Measurements from ENCODE around the gene NDUFA11. TPM values are rescaled to one million over a fixed set of nuclear protein-coding genes. Genes with fewer than 3 reads are reported as not detected.
"Not testable (repeated sequence)": the region's sequence is repeated elsewhere in the genome, so short reads cannot be mapped to it uniquely, and the experiment has no call there.

The NDUFA11 gene
- total and polyA plus RNA-seq, 9 donors = 168 to 312 (median 200) TPM

DNA sequence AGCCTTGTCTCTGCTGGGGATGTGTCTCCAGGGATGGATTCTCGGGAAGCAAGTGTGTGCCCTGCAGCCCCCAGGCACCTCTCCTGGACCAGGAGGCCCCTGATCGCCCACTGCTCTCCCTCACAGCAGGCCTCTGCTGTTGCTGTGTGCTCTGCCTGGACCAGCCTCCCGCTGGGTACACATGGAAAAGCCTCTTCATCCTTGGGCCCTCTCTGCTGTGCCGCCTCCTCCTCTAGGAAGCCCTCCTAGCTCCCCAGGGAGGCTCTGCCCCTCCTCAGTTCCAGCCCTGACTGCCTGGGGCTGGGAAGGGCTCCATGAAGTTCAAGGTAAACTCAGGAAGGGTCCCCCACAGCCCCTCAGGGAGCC is 12.0 kb downstream of the NDUFA11 start:
- no peak overlapping the region for H3K4me3 ChIP-seq (ENCODE audit: low read length)
- no peak overlapping the region for H3K27ac ChIP-seq (ENCODE audit: low read length)
- no peak for DNase-seq
- WGBS (ENCODE audit: insufficient coverage) = 46% methylated on average over 4 of the region's 4 CpGs
- peaks cover 38% of the 10 kb centered on the region for H3K4me1 ChIP-seq (ENCODE audit: control insufficient read depth, insufficient read depth, low read length)
- peaks cover 21% of the 10 kb centered on the region for H3K27me3 ChIP-seq (ENCODE audit: control insufficient read depth, insufficient read depth, low read length)
- H3K36me3 ChIP-seq (ENCODE audit: control insufficient read depth, insufficient read depth, low read length) = peaks cover 25% of the 10 kb centered on the region
- no peaks in the 10 kb centered on the region for H3K9me3 ChIP-seq (replicated peaks; ENCODE audit: control insufficient read depth, low read depth, low read length)

GRCh38 chr19:5890099-5890498 is 13.5 kb downstream of the NDUFA11 start:
- Histone ChIP-seq H3K4me3 (ENCODE audit: low read length) (no peak overlapping the region), H3K4me1 (ENCODE audit: control insufficient read depth, insufficient read depth, low read length) (peaks cover 36% of the 10 kb centered on the region), H3K27me3 (ENCODE audit: control insufficient read depth, insufficient read depth, low read length) (peaks cover 21% of the 10 kb centered on the region), H3K9me3 (replicated peaks; ENCODE audit: control insufficient read depth, low read depth, low read length) (no peaks in the 10 kb centered on the region), H3K27ac (ENCODE audit: low read length) (no peak overlapping the region), H3K36me3 (ENCODE audit: control insufficient read depth, insufficient read depth, low read length) (peaks cover 11% of the 10 kb centered on the region)
- no peak for DNase-seq
- 45% methylated on average over 5 of the region's 10 CpGs for WGBS (ENCODE audit: insufficient coverage)

DNA sequence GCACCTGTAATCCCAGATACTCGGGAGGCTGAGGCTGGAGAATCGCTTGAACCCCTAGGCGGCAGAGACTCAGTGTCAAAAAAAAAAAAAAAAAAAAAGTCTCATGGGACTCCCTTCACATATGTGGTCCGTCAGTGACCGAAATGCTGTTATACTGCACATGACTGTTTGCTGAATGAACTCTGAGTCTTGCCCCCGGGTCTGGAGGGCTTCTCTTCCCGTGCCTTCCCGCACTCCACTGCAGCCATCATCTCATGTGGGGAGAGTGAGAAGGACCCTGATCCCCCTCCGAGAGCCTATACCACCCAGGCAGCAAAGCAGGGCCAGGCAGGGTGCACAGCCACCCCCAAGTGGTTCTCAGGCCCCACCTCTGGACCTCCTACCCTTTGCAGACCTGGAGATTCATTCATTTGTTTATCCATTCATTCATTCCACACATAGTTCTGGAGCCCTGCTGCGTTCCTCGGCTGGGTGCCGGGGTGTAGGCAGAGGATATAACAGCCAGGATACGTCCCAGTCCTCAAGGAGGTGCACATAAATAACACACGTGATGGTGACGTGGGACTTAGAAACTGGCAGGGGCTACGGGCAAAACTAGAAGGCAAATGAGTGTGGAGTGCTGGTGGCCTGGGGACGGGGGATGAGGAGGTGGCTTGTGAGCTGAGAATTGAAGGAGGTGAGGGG is 14.2 kb downstream of the NDUFA11 start:
- WGBS (ENCODE audit: insufficient coverage) = 41% methylated on average over 12 of the region's 17 CpGs
- Histone ChIP-seq H3K4me3 (ENCODE audit: low read length) (no peak overlapping the region), H3K27ac (ENCODE audit: low read length) (no peak overlapping the region), H3K4me1 (ENCODE audit: control insufficient read depth, insufficient read depth, low read length) (peaks cover 30% of the 10 kb centered on the region), H3K27me3 (ENCODE audit: control insufficient read depth, insufficient read depth, low read length) (peaks cover 21% of the 10 kb centered on the region), H3K9me3 (replicated peaks; ENCODE audit: control insufficient read depth, low read depth, low read length) (no peaks in the 10 kb centered on the region), H3K36me3 (ENCODE audit: control insufficient read depth, insufficient read depth, low read length) (peaks cover 5% of the 10 kb centered on the region)
- no peak for DNase-seq

DNA sequence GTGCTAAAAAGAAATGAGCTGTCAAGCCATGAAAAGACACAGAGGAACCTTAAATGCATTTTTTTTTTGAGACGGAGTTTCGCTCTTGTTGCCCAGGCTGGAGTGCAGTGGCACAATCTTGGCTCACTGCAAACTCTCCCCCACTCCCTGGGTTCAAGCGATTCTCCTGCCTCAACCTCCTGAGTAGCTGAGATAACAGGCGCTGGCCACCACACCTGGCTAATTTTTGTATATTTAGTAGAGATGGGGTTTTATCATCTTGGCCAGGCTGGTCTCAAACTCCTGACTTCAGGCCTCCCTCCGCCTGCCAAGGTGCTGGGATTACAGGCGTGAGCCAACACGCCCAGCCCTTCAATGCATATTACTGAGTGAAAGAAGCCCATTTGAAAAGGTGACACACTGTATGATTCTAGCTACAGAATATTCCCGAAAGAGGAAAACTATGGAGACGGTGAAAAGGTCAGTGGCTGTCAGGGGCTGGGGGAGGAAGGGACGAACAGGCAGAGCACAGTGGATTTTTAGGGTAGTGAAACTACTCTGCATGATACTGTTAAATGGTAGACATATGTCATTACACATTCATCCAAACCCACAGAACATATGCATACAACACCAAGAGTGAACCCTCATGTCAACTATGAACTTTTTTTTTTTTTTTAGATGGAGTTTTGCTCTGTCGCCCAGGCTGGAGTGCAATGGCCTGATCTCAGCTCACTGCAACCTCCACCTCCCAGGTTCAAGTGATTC is 19.4 kb downstream of the NDUFA11 start:
- H3K27me3 ChIP-seq (ENCODE audit: control insufficient read depth, insufficient read depth, low read length) = peaks cover 13% of the 10 kb centered on the region
- H3K4me3 ChIP-seq (ENCODE audit: low read length); DNase-seq; H3K27ac ChIP-seq (ENCODE audit: low read length); H3K9me3 ChIP-seq (replicated peaks; ENCODE audit: control insufficient read depth, low read depth, low read length); H3K36me3 ChIP-seq (ENCODE audit: control insufficient read depth, insufficient read depth, low read length): not testable (repeated sequence)
- peaks cover 21% of the 10 kb centered on the region for H3K4me1 ChIP-seq (ENCODE audit: control insufficient read depth, insufficient read depth, low read length)
- no CpG with 5 or more reads among the region's 11 CpGs for WGBS (ENCODE audit: insufficient coverage)

DNA sequence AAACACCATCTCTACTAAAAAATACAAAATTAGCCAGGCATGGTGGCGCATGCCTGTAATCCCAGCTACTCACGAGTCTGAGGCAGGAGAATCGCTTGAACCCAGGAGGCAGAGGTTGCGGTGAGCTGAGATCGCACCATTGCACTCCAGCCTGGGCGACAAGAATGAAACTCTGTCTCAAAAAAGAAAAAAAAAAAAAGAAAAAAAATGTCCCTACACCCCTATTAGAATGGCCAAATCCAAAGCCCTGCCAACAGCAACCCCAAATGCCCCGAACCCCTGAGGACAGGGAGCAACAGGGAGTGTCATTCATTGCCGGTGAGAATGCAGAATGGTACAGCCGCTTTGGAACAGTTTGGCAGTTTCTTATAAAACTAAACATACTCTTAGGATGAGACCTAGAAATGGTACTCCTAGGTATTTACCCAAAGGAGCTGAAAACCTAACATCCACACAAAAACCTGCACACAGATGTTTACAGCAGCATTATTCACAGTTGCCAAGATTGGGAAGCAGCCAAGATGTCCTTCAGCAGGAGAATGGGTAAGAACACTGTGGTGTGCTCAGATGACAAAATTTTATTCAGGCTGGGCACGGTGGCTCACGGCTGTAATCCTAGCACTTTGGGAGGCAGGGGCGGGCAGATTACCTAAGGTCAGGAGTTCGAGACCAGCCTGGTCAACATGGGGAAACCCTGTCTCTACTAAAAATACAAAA is 20.3 kb downstream of the NDUFA11 start:
- not testable (repeated sequence) for H3K36me3 ChIP-seq (ENCODE audit: control insufficient read depth, insufficient read depth, low read length); H3K27ac ChIP-seq (ENCODE audit: low read length); H3K9me3 ChIP-seq (replicated peaks; ENCODE audit: control insufficient read depth, low read depth, low read length); H3K4me3 ChIP-seq (ENCODE audit: low read length)
- 0% methylated on average over 1 of the region's 13 CpGs for WGBS (ENCODE audit: insufficient coverage)
- DNase-seq = peak; percentile 29
- Histone ChIP-seq H3K4me1 (ENCODE audit: control insufficient read depth, insufficient read depth, low read length) (peaks cover 26% of the 10 kb centered on the region), H3K27me3 (ENCODE audit: control insufficient read depth, insufficient read depth, low read length) (peaks cover 18% of the 10 kb centered on the region)

DNA sequence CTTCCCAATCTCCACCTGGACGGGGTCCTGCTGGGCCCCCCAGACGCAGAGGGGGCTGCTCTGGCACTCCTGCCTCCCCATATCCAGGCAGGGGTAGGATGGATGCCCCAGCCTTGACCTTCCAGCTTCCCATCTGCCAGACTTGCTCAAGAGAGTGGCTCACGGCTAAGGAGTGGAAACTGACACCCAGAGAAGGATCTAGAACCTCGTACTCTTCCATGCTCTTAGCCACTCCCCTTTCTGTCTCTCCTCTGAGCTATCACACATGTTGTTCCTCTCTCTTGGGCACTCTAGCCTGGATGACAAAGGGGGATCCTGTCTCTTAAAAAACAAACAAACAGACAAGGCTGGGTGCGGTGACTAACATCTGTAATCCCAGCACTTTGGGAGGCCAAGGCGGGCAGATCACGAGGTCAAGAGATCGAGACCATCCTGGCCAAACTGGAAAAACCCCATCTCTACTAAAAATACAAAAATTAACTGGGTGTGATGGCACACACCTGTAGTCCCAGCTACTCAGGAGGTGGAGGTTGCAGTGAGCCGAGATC is 21.1 kb downstream of the NDUFA11 start:
- Histone ChIP-seq H3K4me3 (ENCODE audit: low read length) (no peak overlapping the region), H3K27ac (ENCODE audit: low read length) (no peak overlapping the region), H3K36me3 (ENCODE audit: control insufficient read depth, insufficient read depth, low read length) (no peaks in the 10 kb centered on the region), H3K27me3 (ENCODE audit: control insufficient read depth, insufficient read depth, low read length) (peaks cover 20% of the 10 kb centered on the region), H3K9me3 (replicated peaks; ENCODE audit: control insufficient read depth, low read depth, low read length) (no peaks in the 10 kb centered on the region), H3K4me1 (ENCODE audit: control insufficient read depth, insufficient read depth, low read length) (peaks cover 30% of the 10 kb centered on the region)
- 16% methylated on average over 3 of the region's 9 CpGs for WGBS (ENCODE audit: insufficient coverage)
- DNase-seq = no peak

GRCh38 chr19:5881543-5882299 is 21.9 kb downstream of the NDUFA11 start:
- peaks cover 37% of the 10 kb centered on the region for H3K4me1 ChIP-seq (ENCODE audit: control insufficient read depth, insufficient read depth, low read length)
- no peak overlapping the region for H3K27ac ChIP-seq (ENCODE audit: low read length)
- no peaks in the 10 kb centered on the region for H3K36me3 ChIP-seq (ENCODE audit: control insufficient read depth, insufficient read depth, low read length)
- no peak overlapping the region for H3K4me3 ChIP-seq (ENCODE audit: low read length)
- H3K27me3 ChIP-seq (ENCODE audit: control insufficient read depth, insufficient read depth, low read length) = peaks cover 22% of the 10 kb centered on the region
- 36% methylated on average over 9 of the region's 19 CpGs for WGBS (ENCODE audit: insufficient coverage)
- no peak for DNase-seq
- no peaks in the 10 kb centered on the region for H3K9me3 ChIP-seq (replicated peaks; ENCODE audit: control insufficient read depth, low read depth, low read length)

GRCh38 chr19:5880604-5881078 is 22.9 kb downstream of the NDUFA11 start:
- H3K9me3 ChIP-seq (replicated peaks; ENCODE audit: control insufficient read depth, low read depth, low read length) = no peaks in the 10 kb centered on the region
- 13% methylated on average over 9 of the region's 15 CpGs for WGBS (ENCODE audit: insufficient coverage)
- H3K36me3 ChIP-seq (ENCODE audit: control insufficient read depth, insufficient read depth, low read length) = no peaks in the 10 kb centered on the region
- H3K27ac ChIP-seq (ENCODE audit: low read length) = no peak overlapping the region
- peak; percentile 89 for DNase-seq
- H3K27me3 ChIP-seq (ENCODE audit: control insufficient read depth, insufficient read depth, low read length) = peaks cover 22% of the 10 kb centered on the region
- peaks cover 45% of the 10 kb centered on the region for H3K4me1 ChIP-seq (ENCODE audit: control insufficient read depth, insufficient read depth, low read length)
- H3K4me3 ChIP-seq (ENCODE audit: low read length) = no peak overlapping the region

- DNase-seq = no peak
- WGBS (ENCODE audit: insufficient coverage) = 53% methylated on average over 2 of the region's 6 CpGs
- Histone ChIP-seq H3K27me3 (ENCODE audit: control insufficient read depth, insufficient read depth, low read length) (peaks cover 22% of the 10 kb centered on the region), H3K9me3 (replicated peaks; ENCODE audit: control insufficient read depth, low read depth, low read length) (no peaks in the 10 kb centered on the region), H3K4me1 (ENCODE audit: control insufficient read depth, insufficient read depth, low read length) (peaks cover 45% of the 10 kb centered on the region), H3K4me3 (ENCODE audit: low read length) (no peak overlapping the region), H3K27ac (ENCODE audit: low read length) (no peak overlapping the region), H3K36me3 (ENCODE audit: control insufficient read depth, insufficient read depth, low read length) (no peaks in the 10 kb centered on the region)
These were observed 23.4 kb downstream of the NDUFA11 start for GRCh38 chr19:5880196-5880595.

Data from muscle of leg (tissue), 11 donors.